Measurements from ENCODE around the gene KCNIP4. TPM values are rescaled to one million over a fixed set of nuclear protein-coding genes. Genes with fewer than 3 reads are reported as not detected.

The KCNIP4 gene
- total RNA-seq, 8 experiments from 2014 or later, result 1.7 to 18.5 (median 10.8) TPM

- in situ Hi-C loops (cut with MboI; ENCODE audit: low pct_unique_long_range_greater_than_20kb in 2 of 9, low sequenced_read_pairs in 9 of 9, unreplicated experiment in 9 of 9), result no loop called here
- H3K4me3 ChIP-seq, result no peak overlapping the region
- WGBS, 10 experiments, result 0 to 100% (median 88%) methylated on average over 1 of the region's 1 CpG; no CpG with 5 or more reads in 2 of the 10 experiments
- H3K4me1 ChIP-seq (replicated peaks in 1 of 2), result no peaks in the 10 kb centered on the region
- no peak for ATAC-seq (replicated peaks in 6 of 8)
- H3K27ac ChIP-seq, result no peak overlapping the region
Observed at GRCh38 chr4:20901851-20902250, 1046.7 kb downstream of the KCNIP4 start.

- no peak for ATAC-seq (replicated peaks in 6 of 8)
- no peak overlapping the region for H3K4me3 ChIP-seq
- in situ Hi-C loops (cut with MboI; ENCODE audit: low pct_unique_long_range_greater_than_20kb in 2 of 9, low sequenced_read_pairs in 9 of 9, unreplicated experiment in 9 of 9), result no loop called here
- no peak overlapping the region for H3K27ac ChIP-seq
- H3K4me1 ChIP-seq (replicated peaks in 1 of 2), result no peaks in the 10 kb centered on the region
Observed at GRCh38 chr4:20899591-20899990, 1049.0 kb downstream of the KCNIP4 start.

GRCh38 chr4:20895988-20896387 lies 1052.6 kb downstream of the KCNIP4 start:
- Histone ChIP-seq H3K27ac (no peak overlapping the region), H3K4me1 (replicated peaks in 1 of 2) (no peaks in the 10 kb centered on the region), H3K4me3 (no peak overlapping the region)
- 0 to 94% (median 71%) methylated on average over 1 to 2 of the region's 2 CpGs; no CpG with 5 or more reads in 1 of the 10 experiments for WGBS, 10 experiments
- ATAC-seq (replicated peaks in 6 of 8), result no peak
- in situ Hi-C loops (cut with MboI; ENCODE audit: low pct_unique_long_range_greater_than_20kb in 2 of 9, low sequenced_read_pairs in 9 of 9, unreplicated experiment in 9 of 9), result no loop called here

- Histone ChIP-seq H3K27ac (no peak overlapping the region), H3K4me1 (replicated peaks in 1 of 2) (no peaks in the 10 kb centered on the region), H3K4me3 (no peak overlapping the region)
- in situ Hi-C loops (cut with MboI; ENCODE audit: low pct_unique_long_range_greater_than_20kb in 2 of 9, low sequenced_read_pairs in 9 of 9, unreplicated experiment in 9 of 9), result no loop called here
- no peak for ATAC-seq (replicated peaks in 6 of 8)
Observed at GRCh38 chr4:20895208-20895607, 1053.4 kb downstream of the KCNIP4 start.

- Histone ChIP-seq H3K27ac (no peak overlapping the region), H3K4me1 (replicated peaks in 1 of 2) (no peaks in the 10 kb centered on the region), H3K4me3 (no peak overlapping the region)
- 18 to 100% (median 89%) methylated on average over 2 to 3 of the region's 3 CpGs; no CpG with 5 or more reads in 2 of the 10 experiments for WGBS, 10 experiments
- ATAC-seq (replicated peaks in 6 of 8), result no peak
- in situ Hi-C loops (cut with MboI; ENCODE audit: low pct_unique_long_range_greater_than_20kb in 2 of 9, low sequenced_read_pairs in 9 of 9, unreplicated experiment in 9 of 9), result no loop called here
Observed at GRCh38 chr4:20890761-20891160, 1057.8 kb downstream of the KCNIP4 start.

GRCh38 chr4:20889901-20890300 lies 1058.7 kb downstream of the KCNIP4 start:
- ATAC-seq (replicated peaks in 6 of 8), result peak in 2 of 8 experiments; percentile 35 to 49
- in situ Hi-C loops (cut with MboI; ENCODE audit: low pct_unique_long_range_greater_than_20kb in 2 of 9, low sequenced_read_pairs in 9 of 9, unreplicated experiment in 9 of 9), result no loop called here
- WGBS, 10 experiments, result 0 to 89% (median 65%) methylated on average over 1 to 3 of the region's 3 CpGs; no CpG with 5 or more reads in 1 of the 10 experiments
- Histone ChIP-seq H3K4me1 (replicated peaks in 1 of 2) (no peaks in the 10 kb centered on the region), H3K4me3 (no peak overlapping the region), H3K27ac (no peak overlapping the region)

GRCh38 chr4:20883677-20884076 lies 1064.9 kb downstream of the KCNIP4 start:
- H3K4me1 ChIP-seq (replicated peaks in 1 of 2), result no peaks in the 10 kb centered on the region
- in situ Hi-C loops (cut with MboI; ENCODE audit: low pct_unique_long_range_greater_than_20kb in 2 of 9, low sequenced_read_pairs in 9 of 9, unreplicated experiment in 9 of 9), result no loop called here

GRCh38 chr4:20883231-20883630 lies 1065.3 kb downstream of the KCNIP4 start:
- in situ Hi-C loops (cut with MboI; ENCODE audit: low pct_unique_long_range_greater_than_20kb in 2 of 9, low sequenced_read_pairs in 9 of 9, unreplicated experiment in 9 of 9), result no loop called here
- no peak for ATAC-seq (replicated peaks in 6 of 8)
- Histone ChIP-seq H3K4me1 (replicated peaks in 1 of 2) (no peaks in the 10 kb centered on the region), H3K4me3 (no peak overlapping the region), H3K27ac (no peak overlapping the region)
- WGBS, 10 experiments, result 15 to 100% (median 66%) methylated on average over 2 to 5 of the region's 5 CpGs

More at GRCh38 chr4:20883677-20884076, 1064.9 kb downstream of the KCNIP4 start:
- H3K27ac ChIP-seq, result no peak overlapping the region
- no peak overlapping the region for H3K4me3 ChIP-seq
- no peak for ATAC-seq (replicated peaks in 6 of 8)
- WGBS, 10 experiments, result 23 to 97% (median 79%) methylated on average over 2 to 3 of the region's 3 CpGs

GRCh38 chr4:20882500-20882899 lies 1066.1 kb downstream of the KCNIP4 start:
- 47 to 100% (median 71%) methylated on average over 1 to 11 of the region's 11 CpGs for WGBS, 10 experiments

GRCh38 chr4:20881658-20882057 lies 1066.9 kb downstream of the KCNIP4 start:
- Histone ChIP-seq H3K27ac (no peak overlapping the region), H3K4me3 (no peak overlapping the region), H3K4me1 (replicated peaks in 1 of 2) (no peaks in the 10 kb centered on the region)
- 33 to 100% (median 70%) methylated on average over 1 to 2 of the region's 2 CpGs; no CpG with 5 or more reads in 2 of the 10 experiments for WGBS, 10 experiments
- in situ Hi-C loops (cut with MboI; ENCODE audit: low pct_unique_long_range_greater_than_20kb in 2 of 9, low sequenced_read_pairs in 9 of 9, unreplicated experiment in 9 of 9), result no loop called here
- ATAC-seq (replicated peaks in 6 of 8), result peak in 3 of 8 experiments; percentile 13 to 83 (median 16)

More at GRCh38 chr4:20882500-20882899, 1066.1 kb downstream of the KCNIP4 start:
- ATAC-seq (replicated peaks in 6 of 8), result no peak
- no peak overlapping the region for H3K4me3 ChIP-seq
- H3K4me1 ChIP-seq (replicated peaks in 1 of 2), result no peaks in the 10 kb centered on the region
- no peak overlapping the region for H3K27ac ChIP-seq
- in situ Hi-C loops (cut with MboI; ENCODE audit: low pct_unique_long_range_greater_than_20kb in 2 of 9, low sequenced_read_pairs in 9 of 9, unreplicated experiment in 9 of 9), result no loop called here

GRCh38 chr4:20878806-20879205 lies 1069.8 kb downstream of the KCNIP4 start:
- in situ Hi-C loops (cut with MboI; ENCODE audit: low pct_unique_long_range_greater_than_20kb in 2 of 9, low sequenced_read_pairs in 9 of 9, unreplicated experiment in 9 of 9), result no loop called here
- Histone ChIP-seq H3K27ac (no peak overlapping the region), H3K4me3 (no peak overlapping the region), H3K4me1 (replicated peaks in 1 of 2) (no peaks in the 10 kb centered on the region)
- no peak for ATAC-seq (replicated peaks in 6 of 8)
- whole genome bisulfite sequencing, 10 experiments, result 0 to 92% (median 60%) methylated on average over 1 to 5 of the region's 5 CpGs; no CpG with 5 or more reads in 1 of the 10 experiments

- peak in 1 of 8 experiments; percentile 59 for ATAC-seq (replicated peaks in 6 of 8)
- in situ Hi-C loops (cut with MboI; ENCODE audit: low pct_unique_long_range_greater_than_20kb in 2 of 9, low sequenced_read_pairs in 9 of 9, unreplicated experiment in 9 of 9), result no loop called here
- H3K4me1 ChIP-seq (replicated peaks in 1 of 2), result no peaks in the 10 kb centered on the region
- no peak overlapping the region for H3K4me3 ChIP-seq
- 0 to 100% (median 20%) methylated on average over 1 of the region's 1 CpG; no CpG with 5 or more reads in 5 of the 10 experiments for WGBS, 10 experiments
- H3K27ac ChIP-seq, result no peak overlapping the region
Observed at GRCh38 chr4:20870436-20870835, 1078.1 kb downstream of the KCNIP4 start.

GRCh38 chr4:20868108-20868507 lies 1080.5 kb downstream of the KCNIP4 start:
- Histone ChIP-seq H3K4me1 (replicated peaks in 1 of 2) (no peaks in the 10 kb centered on the region), H3K27ac (no peak overlapping the region), H3K4me3 (no peak overlapping the region)
- in situ Hi-C loops (cut with MboI; ENCODE audit: low pct_unique_long_range_greater_than_20kb in 2 of 9, low sequenced_read_pairs in 9 of 9, unreplicated experiment in 9 of 9), result no loop called here
- ATAC-seq (replicated peaks in 6 of 8), result no peak
- WGBS, 10 experiments, result 0 to 63% (median 11%) methylated on average over 1 of the region's 1 CpG; no CpG with 5 or more reads in 3 of the 10 experiments

GRCh38 chr4:20860878-20861277 lies 1087.7 kb downstream of the KCNIP4 start:
- Histone ChIP-seq H3K4me3 (no peak overlapping the region), H3K4me1 (replicated peaks in 1 of 2) (no peaks in the 10 kb centered on the region), H3K27ac (no peak overlapping the region)
- WGBS, 10 experiments, result 8 to 90% (median 65%) methylated on average over 1 to 3 of the region's 3 CpGs; no CpG with 5 or more reads in 1 of the 10 experiments
- no peak for ATAC-seq (replicated peaks in 6 of 8)
- in situ Hi-C loops (cut with MboI; ENCODE audit: low pct_unique_long_range_greater_than_20kb in 2 of 9, low sequenced_read_pairs in 9 of 9, unreplicated experiment in 9 of 9), result no loop called here

All from motor neuron (in vitro differentiated cells).